ENCODE measurements around the gene CASP14. TPM values are rescaled to one million over a fixed set of nuclear protein-coding genes. Genes with fewer than 3 reads are reported as not detected.

Gene CASP14
- not detected in 2 replicates for total RNA-seq (2022)
- not detected for Bru-seq, nascent RNA
- percentile 12 among the genes with signal in this experiment for BruChase-seq, experiment 1, labeled RNA remaining after a 6-hour chase
- BruChase-seq, experiment 2, labeled RNA remaining after a 2-hour chase, result not detected
- long read RNA-seq, result 0 reads

GRCh38 chr19:15048885-15049541, at the start of gene CASP14:
Gene CASP14, plus strand, starts transcription at chr19:15049480. Its CDS starts 2,772 bp downstream, at chr19:15052252.
- Mint-ChIP-seq H3K27me3 (ENCODE audit: insufficient read depth, unreplicated experiment) (no peaks in the 10 kb centered on the region), H3K36me3 (ENCODE audit: insufficient read depth, unreplicated experiment) (no peaks in the 10 kb centered on the region), H3K4me1 (ENCODE audit: insufficient read depth, unreplicated experiment) (peaks cover 5% of the 10 kb centered on the region), H3K27ac (ENCODE audit: low read depth, unreplicated experiment) (no peak within 1 kb of the TSS), H3K9me3 (ENCODE audit: unreplicated experiment) (peaks cover 18% of the 10 kb centered on the region), H3K4me3 (ENCODE audit: unreplicated experiment) (no peak within 1 kb of the TSS)
- CTCF ChIA-PET, result no interaction called here
- intact Hi-C loops (cut with micrococcal nuclease), result no loop called here
- no TSS peak for BruUV-seq (replicated peaks)
- TF ChIP-seq CTCF (IDR thresholded peaks at IDR 0.05; ENCODE audit: unreplicated experiment), result no peak
- DNase-seq (ENCODE audit: unreplicated experiment), result peak; percentile 53
- POLR2A ChIA-PET, result interaction anchor here (1.9 kb wide), 1 partner anchor 10 kb away, joined by 6 read pairs; no protein-coding TSS in a partner anchor

- Mint-ChIP-seq H3K4me3 (ENCODE audit: unreplicated experiment) (no peak overlapping the region), H3K27me3 (ENCODE audit: insufficient read depth, unreplicated experiment) (no peaks in the 10 kb centered on the region), H3K4me1 (ENCODE audit: insufficient read depth, unreplicated experiment) (no peaks in the 10 kb centered on the region), H3K36me3 (ENCODE audit: insufficient read depth, unreplicated experiment) (no peaks in the 10 kb centered on the region), H3K9me3 (ENCODE audit: unreplicated experiment) (peaks cover 7% of the 10 kb centered on the region), H3K27ac (ENCODE audit: low read depth, unreplicated experiment) (no peak overlapping the region)
- no peak for DNase-seq (ENCODE audit: unreplicated experiment)
- BruUV-seq (replicated peaks), result no TSS peak
- no peak for TF ChIP-seq CTCF (IDR thresholded peaks at IDR 0.05; ENCODE audit: unreplicated experiment)
- ChIA-PET POLR2A (no interaction called here), CTCF (interaction anchor here (0.5 kb wide), 1 partner anchor 151 kb away, joined by 3 read pairs; no protein-coding TSS in a partner anchor)
- intact Hi-C loops (cut with micrococcal nuclease), result no loop called here
Observed at GRCh38 chr19:15008308-15008707, 41.0 kb upstream of the CASP14 start.

GRCh38 chr19:15010501-15011300, 38.6 kb upstream of the CASP14 start:
- Mint-ChIP-seq H3K9me3 (ENCODE audit: unreplicated experiment) (peaks cover 13% of the 10 kb centered on the region), H3K4me1 (ENCODE audit: insufficient read depth, unreplicated experiment) (no peaks in the 10 kb centered on the region), H3K4me3 (ENCODE audit: unreplicated experiment) (no peak overlapping the region), H3K36me3 (ENCODE audit: insufficient read depth, unreplicated experiment) (no peaks in the 10 kb centered on the region), H3K27me3 (ENCODE audit: insufficient read depth, unreplicated experiment) (no peaks in the 10 kb centered on the region), H3K27ac (ENCODE audit: low read depth, unreplicated experiment) (no peak overlapping the region)
- ChIA-PET CTCF (no interaction called here), POLR2A (no interaction called here)
- no peak for TF ChIP-seq CTCF (IDR thresholded peaks at IDR 0.05; ENCODE audit: unreplicated experiment)
- intact Hi-C loops (cut with micrococcal nuclease), result no loop called here
- no TSS peak for BruUV-seq (replicated peaks)
- DNase-seq (ENCODE audit: unreplicated experiment), result no peak

- BruUV-seq (replicated peaks), result no TSS peak
- Mint-ChIP-seq H3K27ac (ENCODE audit: low read depth, unreplicated experiment) (no peak overlapping the region), H3K9me3 (ENCODE audit: unreplicated experiment) (peaks cover 7% of the 10 kb centered on the region), H3K36me3 (ENCODE audit: insufficient read depth, unreplicated experiment) (no peaks in the 10 kb centered on the region), H3K4me3 (ENCODE audit: unreplicated experiment) (no peak overlapping the region), H3K27me3 (ENCODE audit: insufficient read depth, unreplicated experiment) (no peaks in the 10 kb centered on the region), H3K4me1 (ENCODE audit: insufficient read depth, unreplicated experiment) (no peaks in the 10 kb centered on the region)
- intact Hi-C loops (cut with micrococcal nuclease), result no loop called here
- no peak for DNase-seq (ENCODE audit: unreplicated experiment)
- TF ChIP-seq CTCF (IDR thresholded peaks at IDR 0.05; ENCODE audit: unreplicated experiment), result no peak
- POLR2A ChIA-PET, result no interaction called here
- CTCF ChIA-PET, result interaction anchor here (0.6 kb wide), 1 partner anchor 546 kb away, joined by 3 read pairs; no protein-coding TSS in a partner anchor
Observed at GRCh38 chr19:15014579-15014978, 34.7 kb upstream of the CASP14 start.

Measured in MCF 10A (cell line).